ENCODE results near the gene NEK9. TPM values are rescaled to one million over a fixed set of nuclear protein-coding genes. Genes with fewer than 3 reads are reported as not detected.

Gene NEK9
- total RNA-seq, 2 donors from 2014 or later = 49.5 to 57.3 TPM

GRCh38 chr14:75121552-75121951, 5.3 kb downstream of the NEK9 start:
- intact Hi-C loops (cut with DNase I) = no loop called here
- H3K27me3 ChIP-seq = no peaks in the 10 kb centered on the region
- H3K9ac ChIP-seq (ENCODE audit: low read depth in 2 of 2, low read length in 2 of 2) = no peak overlapping the region
- no peak overlapping the region for H3K4me3 ChIP-seq
- H3K27ac ChIP-seq = no peak overlapping the region
- H3K9me3 ChIP-seq = no peaks in the 10 kb centered on the region
- TF ChIP-seq CTCF (IDR thresholded peaks at IDR 0.05) = no peak
- H3K4me1 ChIP-seq = no peaks in the 10 kb centered on the region
- peaks cover 4% of the 10 kb centered on the region for H3K36me3 ChIP-seq
- DNase-seq = no peak

- no peaks in the 10 kb centered on the region for H3K4me1 ChIP-seq
- TF ChIP-seq CTCF (IDR thresholded peaks at IDR 0.05) = no peak
- DNase-seq = no peak
- no peak overlapping the region for H3K9ac ChIP-seq (ENCODE audit: low read depth in 2 of 2, low read length in 2 of 2)
- no peak overlapping the region for H3K4me3 ChIP-seq
- no peaks in the 10 kb centered on the region for H3K27me3 ChIP-seq
- H3K27ac ChIP-seq = no peak overlapping the region
- intact Hi-C loops (cut with DNase I) = no loop called here
- H3K9me3 ChIP-seq = no peaks in the 10 kb centered on the region
- H3K36me3 ChIP-seq = peaks cover 4% of the 10 kb centered on the region
Measured at GRCh38 chr14:75120541-75121291, 6.1 kb downstream of the NEK9 start.

GRCh38 chr14:75119056-75119455, 7.8 kb downstream of the NEK9 start:
- DNase-seq = no peak
- intact Hi-C loops (cut with DNase I) = loop anchor here (10.0 kb wide), 1 partner anchor 376 kb away; no protein-coding TSS in a partner anchor
- Histone ChIP-seq H3K36me3 (peaks cover 4% of the 10 kb centered on the region), H3K4me1 (no peaks in the 10 kb centered on the region), H3K9ac (ENCODE audit: low read depth in 2 of 2, low read length in 2 of 2) (no peak overlapping the region), H3K27me3 (no peaks in the 10 kb centered on the region), H3K4me3 (no peak overlapping the region), H3K9me3 (no peaks in the 10 kb centered on the region), H3K27ac (no peak overlapping the region)
- no peak for TF ChIP-seq CTCF (IDR thresholded peaks at IDR 0.05)

- Histone ChIP-seq H3K27me3 (no peaks in the 10 kb centered on the region), H3K4me3 (no peak overlapping the region), H3K36me3 (peaks cover 11% of the 10 kb centered on the region), H3K9me3 (no peaks in the 10 kb centered on the region), H3K27ac (no peak overlapping the region), H3K9ac (ENCODE audit: low read depth in 2 of 2, low read length in 2 of 2) (no peak overlapping the region), H3K4me1 (no peaks in the 10 kb centered on the region)
- no peak for DNase-seq
- intact Hi-C loops (cut with DNase I) = loop anchor here (10.0 kb wide), 1 partner anchor 381 kb away; no protein-coding TSS in a partner anchor
- no peak for TF ChIP-seq CTCF (IDR thresholded peaks at IDR 0.05)
Measured at GRCh38 chr14:75113932-75114539, 12.8 kb downstream of the NEK9 start.

- H3K36me3 ChIP-seq = peaks cover 11% of the 10 kb centered on the region
- H3K9me3 ChIP-seq = no peaks in the 10 kb centered on the region
- intact Hi-C loops (cut with DNase I) = loop anchor here (10.0 kb wide), 1 partner anchor 385 kb away; no protein-coding TSS in a partner anchor
- no peak for DNase-seq
- H3K27me3 ChIP-seq = no peaks in the 10 kb centered on the region
- no peak overlapping the region for H3K4me3 ChIP-seq
- H3K4me1 ChIP-seq = no peaks in the 10 kb centered on the region
- no peak overlapping the region for H3K9ac ChIP-seq (ENCODE audit: low read depth in 2 of 2, low read length in 2 of 2)
- H3K27ac ChIP-seq = no peak overlapping the region
- TF ChIP-seq CTCF (IDR thresholded peaks at IDR 0.05) = no peak
Measured at GRCh38 chr14:75109877-75110276, 17.0 kb downstream of the NEK9 start.
